Suprapubic skin (tissue), 4 donors: Measurements from ENCODE around the gene CAB39L.

Experiments used
- POLR2A ChIP-seq, 2 donors: fragments of 450-650 bp; IDR thresholded peaks; one replicate each; pipeline ENCODE4 v1.6.1; 2017; ENCODE audit warnings: antibody characterized with exemption in 2 of 2, mild to moderate bottlenecking in 2 of 2, moderate library complexity in 2 of 2
- POLR2AphosphoS5 ChIP-seq, 3 donors: sonication (generic); formaldehyde crosslinking; IDR thresholded peaks; one replicate each; pipeline ENCODE4 v1.6.1; 2017; ENCODE audit warnings: antibody characterized with exemption in 3 of 3
- TF ChIP-seq, protein P1 (sequence below), 2 donors: fragments of 200-600 bp in 1 of 2; fragments of 450-650 bp in 1 of 2; sonication (generic) in 1 of 2; IDR thresholded peaks; one replicate each; pipeline ENCODE4 v1.5.1; 2016 to 2019; ENCODE audit warnings: antibody characterized with exemption in 2 of 2, mild to moderate bottlenecking in 1 of 2, moderate library complexity in 1 of 2

DNA sequence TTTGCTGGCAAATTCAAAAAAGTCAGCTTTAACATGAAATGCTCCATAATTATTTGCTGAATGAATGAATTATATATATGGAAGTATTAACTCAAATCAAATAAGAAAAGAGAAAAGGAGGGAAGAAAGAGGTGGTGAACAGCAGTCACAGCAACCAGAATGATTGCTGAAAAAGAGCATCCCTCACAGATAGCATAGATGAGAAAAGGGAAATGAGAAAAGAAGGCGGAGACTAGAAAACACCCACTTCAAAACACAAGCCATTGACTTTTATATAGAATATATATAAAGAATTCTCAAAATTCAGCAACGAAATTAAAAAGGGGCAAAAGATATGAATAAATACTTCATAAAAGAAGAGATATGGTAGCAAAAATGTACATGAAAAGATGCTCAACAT, 75.2 kb downstream of the CAB39L start:
- TF ChIP-seq, protein P1, sequence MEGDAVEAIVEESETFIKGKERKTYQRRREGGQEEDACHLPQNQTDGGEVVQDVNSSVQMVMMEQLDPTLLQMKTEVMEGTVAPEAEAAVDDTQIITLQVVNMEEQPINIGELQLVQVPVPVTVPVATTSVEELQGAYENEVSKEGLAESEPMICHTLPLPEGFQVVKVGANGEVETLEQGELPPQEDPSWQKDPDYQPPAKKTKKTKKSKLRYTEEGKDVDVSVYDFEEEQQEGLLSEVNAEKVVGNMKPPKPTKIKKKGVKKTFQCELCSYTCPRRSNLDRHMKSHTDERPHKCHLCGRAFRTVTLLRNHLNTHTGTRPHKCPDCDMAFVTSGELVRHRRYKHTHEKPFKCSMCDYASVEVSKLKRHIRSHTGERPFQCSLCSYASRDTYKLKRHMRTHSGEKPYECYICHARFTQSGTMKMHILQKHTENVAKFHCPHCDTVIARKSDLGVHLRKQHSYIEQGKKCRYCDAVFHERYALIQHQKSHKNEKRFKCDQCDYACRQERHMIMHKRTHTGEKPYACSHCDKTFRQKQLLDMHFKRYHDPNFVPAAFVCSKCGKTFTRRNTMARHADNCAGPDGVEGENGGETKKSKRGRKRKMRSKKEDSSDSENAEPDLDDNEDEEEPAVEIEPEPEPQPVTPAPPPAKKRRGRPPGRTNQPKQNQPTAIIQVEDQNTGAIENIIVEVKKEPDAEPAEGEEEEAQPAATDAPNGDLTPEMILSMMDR (IDR thresholded peaks at IDR 0.05), result no peak
- TF ChIP-seq POLR2A (IDR thresholded peaks at IDR 0.05), result no peak
- TF ChIP-seq POLR2AphosphoS5 (IDR thresholded peaks at IDR 0.05), result no peak
